ENCODE measurements around the gene SWT1.

GRCh38 chr1:185262151-185262550, 105.2 kb downstream of the SWT1 start:
- TF ChIP-seq CTCF (conservative IDR thresholded peaks at IDR 0.05; ENCODE audit: low read length), result no peak
- no peak for TF ChIP-seq EZH2phosphoT487 (IDR thresholded peaks at IDR 0.05; ENCODE audit: borderline replicate concordance)

Measured in Loucy (cell line).